ENCODE results near the gene HYAL1.

The HYAL1 gene, protein sequence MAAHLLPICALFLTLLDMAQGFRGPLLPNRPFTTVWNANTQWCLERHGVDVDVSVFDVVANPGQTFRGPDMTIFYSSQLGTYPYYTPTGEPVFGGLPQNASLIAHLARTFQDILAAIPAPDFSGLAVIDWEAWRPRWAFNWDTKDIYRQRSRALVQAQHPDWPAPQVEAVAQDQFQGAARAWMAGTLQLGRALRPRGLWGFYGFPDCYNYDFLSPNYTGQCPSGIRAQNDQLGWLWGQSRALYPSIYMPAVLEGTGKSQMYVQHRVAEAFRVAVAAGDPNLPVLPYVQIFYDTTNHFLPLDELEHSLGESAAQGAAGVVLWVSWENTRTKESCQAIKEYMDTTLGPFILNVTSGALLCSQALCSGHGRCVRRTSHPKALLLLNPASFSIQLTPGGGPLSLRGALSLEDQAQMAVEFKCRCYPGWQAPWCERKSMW

GRCh38 chr3:50303013-50303815 is at the start of gene HYAL1:
Gene HYAL1, minus strand, starts transcription at chr3:50303574. Its CDS starts 618 bp downstream, at chr3:50302956.
- DNase-seq (ENCODE audit: low read depth): no peak

DNA sequence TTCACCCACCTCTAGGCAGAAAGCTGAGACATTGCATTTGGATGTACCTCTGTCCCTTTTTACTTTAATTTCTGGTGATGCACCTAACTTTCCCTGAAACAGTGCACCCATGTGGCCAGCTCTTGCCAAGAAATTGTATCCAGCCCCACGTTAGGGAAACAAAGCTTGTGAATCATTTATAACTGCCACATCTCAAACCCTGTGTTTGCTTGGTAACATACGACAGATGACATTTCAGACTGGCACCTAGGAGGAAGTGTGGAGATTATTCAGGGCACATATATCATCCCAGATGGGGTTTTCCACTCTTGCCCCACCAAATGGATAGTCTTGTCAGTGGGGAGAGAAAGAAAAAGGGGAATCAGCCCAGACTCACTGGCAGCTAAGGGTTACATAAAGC is 49.4 kb upstream of the HYAL1 start:
- DNase-seq (ENCODE audit: low read depth): peak; percentile 44

GRCh38 chr3:50351323-50351697 is 47.9 kb upstream of the HYAL1 start:
- no peak for DNase-seq (ENCODE audit: low read depth)

GRCh38 chr3:50350527-50351322 is 47.4 kb upstream of the HYAL1 start, which contains the start of the genes CYB561D2 and NPRL2:
Gene CYB561D2, plus strand, starts transcription at chr3:50350862. Its CDS starts 572 bp downstream, at chr3:50351434.
Gene NPRL2, minus strand, starts transcription at chr3:50350775. Its CDS starts 123 bp downstream, at chr3:50350652.
- peak; percentile 93 for DNase-seq (ENCODE audit: low read depth)

GRCh38 chr3:50350213-50350526 is 46.8 kb upstream of the HYAL1 start:
- DNase-seq (ENCODE audit: low read depth): no peak

- DNase-seq (ENCODE audit: low read depth): peak; percentile 62
Observed at GRCh38 chr3:50347187-50347813, 43.9 kb upstream of the HYAL1 start.

- no peak for DNase-seq (ENCODE audit: low read depth)
Observed at GRCh38 chr3:50345586-50346234, 42.3 kb upstream of the HYAL1 start, which contains the start of gene ZMYND10. Gene ZMYND10, minus strand, starts transcription at chr3:50345732. Its CDS starts 153 bp downstream, at chr3:50345579.

GRCh38 chr3:50345008-50345407 is 41.6 kb upstream of the HYAL1 start:
- no peak for DNase-seq (ENCODE audit: low read depth)

GRCh38 chr3:50342813-50343633 is 39.6 kb upstream of the HYAL1 start:
- DNase-seq (ENCODE audit: low read depth): no peak

DNA sequence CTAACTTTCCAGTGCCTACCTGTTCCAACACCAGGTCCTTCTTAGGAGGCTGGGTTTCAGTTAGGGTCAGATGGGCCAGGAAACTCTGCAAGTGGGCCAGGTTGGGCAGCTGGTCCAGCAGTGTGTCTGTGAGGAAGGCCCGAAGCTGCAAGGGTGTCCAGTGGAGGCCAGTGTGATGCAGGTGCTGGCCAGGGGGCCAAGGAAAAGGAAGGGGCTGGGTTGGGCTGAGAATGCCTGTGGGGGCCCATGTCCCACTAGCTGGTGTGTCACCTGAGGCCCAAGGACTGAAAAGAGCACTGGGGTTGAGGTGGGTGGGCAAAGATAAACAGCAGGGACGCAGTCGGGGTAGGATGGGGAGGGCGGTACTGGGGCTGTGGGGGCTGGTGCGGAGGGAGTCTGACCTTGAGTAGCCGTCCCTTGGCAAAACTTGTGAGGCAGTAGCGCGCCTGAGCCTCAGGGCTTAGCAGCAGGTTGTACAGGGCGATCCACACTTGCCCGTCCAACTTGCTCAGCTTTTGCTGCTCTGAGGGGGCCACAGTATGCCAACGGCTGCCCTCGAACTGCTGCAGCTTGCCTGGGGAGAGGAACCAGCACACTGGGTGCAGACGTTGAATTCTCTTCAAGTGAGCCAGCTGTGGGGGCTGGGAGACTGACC is 38.7 kb upstream of the HYAL1 start:
- DNase-seq (ENCODE audit: low read depth): no peak

- DNase-seq (ENCODE audit: low read depth): no peak
Observed at GRCh38 chr3:50341537-50341936, 38.2 kb upstream of the HYAL1 start.

DNA sequence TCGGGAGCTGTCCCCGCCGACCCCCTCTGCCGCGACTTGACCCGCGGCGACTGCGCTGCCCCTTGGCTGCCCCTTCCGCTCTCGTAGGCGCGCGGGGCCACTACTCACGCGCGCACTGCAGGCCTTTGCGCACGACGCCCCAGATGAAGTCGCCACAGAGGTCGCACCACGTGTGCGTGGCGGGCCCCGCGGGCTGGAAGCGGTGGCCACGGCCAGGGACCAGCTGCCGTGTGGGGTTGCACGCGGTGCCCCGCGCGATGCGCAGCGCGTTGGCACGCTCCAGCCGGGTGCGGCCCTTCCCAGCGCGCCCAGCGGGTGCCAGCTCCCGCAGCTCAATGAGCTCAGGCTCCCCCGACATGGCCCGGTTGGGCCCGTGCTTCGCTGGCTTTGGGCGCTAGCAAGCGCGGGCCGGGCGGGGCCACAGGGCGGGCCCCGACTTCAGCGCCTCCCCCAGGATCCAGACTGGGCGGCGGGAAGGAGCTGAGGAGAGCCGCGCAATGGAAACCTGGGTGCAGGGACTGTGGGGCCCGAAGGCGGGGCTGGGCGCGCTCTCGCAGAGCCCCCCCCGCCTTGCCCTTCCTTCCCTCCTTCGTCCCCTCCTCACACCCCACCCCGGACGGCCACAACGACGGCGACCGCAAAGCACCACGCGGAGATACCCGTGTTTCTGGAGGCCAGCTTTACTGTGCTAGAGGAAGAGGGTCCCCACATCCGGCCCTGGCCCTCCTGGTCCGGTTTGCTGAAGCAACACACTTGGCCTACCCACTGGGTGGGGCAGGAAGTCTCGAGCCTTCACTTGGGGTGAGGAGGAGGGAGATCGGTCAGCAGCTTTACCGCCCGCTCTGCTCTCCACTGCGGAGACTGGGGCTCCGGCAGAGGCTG is 37.3 kb upstream of the HYAL1 start, which contains the start of gene RASSF1:
Gene RASSF1 (minus strand): TSS at position 389 of the 882 bp plus-strand sequence. CDS start 31 bp downstream, at position 358.
- DNase-seq (ENCODE audit: low read depth): peak; percentile 60

DNA sequence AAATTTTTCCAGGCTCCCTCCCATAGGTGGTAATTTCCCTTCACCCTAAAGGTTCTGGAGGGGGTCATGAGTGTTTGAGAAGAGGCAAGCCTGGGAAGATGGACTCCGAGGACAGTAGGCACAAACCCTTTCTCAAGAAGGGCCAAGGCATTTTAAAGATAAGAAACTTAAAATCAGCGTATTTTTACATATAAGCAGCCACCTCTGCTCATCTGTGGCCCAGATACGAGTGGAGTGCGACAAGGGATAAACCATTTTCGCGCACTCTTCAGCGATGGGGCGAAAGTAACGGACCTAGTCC is 36.7 kb upstream of the HYAL1 start:
- DNase-seq (ENCODE audit: low read depth): no peak

GRCh38 chr3:50339485-50340146 is 36.2 kb upstream of the HYAL1 start:
- peak; percentile 62 for DNase-seq (ENCODE audit: low read depth)

DNA sequence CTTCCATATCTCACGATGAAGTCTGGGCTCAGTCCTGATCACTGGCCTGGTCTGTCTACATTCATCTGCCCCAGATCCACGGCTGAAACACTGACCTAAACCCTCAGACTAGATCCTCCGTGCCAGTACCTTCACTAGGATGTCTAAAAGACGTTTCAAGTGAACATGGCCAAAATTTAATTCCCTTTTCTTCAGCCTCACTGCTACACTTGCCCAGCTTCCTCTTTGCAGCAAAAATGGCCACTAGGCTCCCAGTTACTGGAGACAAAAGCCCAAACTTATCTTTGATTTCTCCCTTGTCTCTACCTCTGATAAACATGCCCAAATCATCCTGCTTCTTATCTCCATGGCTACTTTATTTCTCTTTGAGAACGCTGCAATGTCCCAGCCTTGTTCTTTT is 35.6 kb upstream of the HYAL1 start:
- no peak for DNase-seq (ENCODE audit: low read depth)

- peak; percentile 100 for DNase-seq (ENCODE audit: low read depth)
Observed at GRCh38 chr3:50337175-50337861, 33.9 kb upstream of the HYAL1 start.

- peak; percentile 47 for DNase-seq (ENCODE audit: low read depth)
Observed at GRCh38 chr3:50336452-50337174, 33.2 kb upstream of the HYAL1 start.
